ENCODE results near the gene ASB1. TPM values are rescaled to one million over a fixed set of nuclear protein-coding genes. Genes with fewer than 3 reads are reported as not detected.

ASB1 gene
- total RNA-seq, 1 experiment from 2014 or later: 46.0 TPM

- Histone ChIP-seq H4K5ac (ENCODE audit: insufficient read length, low read depth, low read length) (no peak overlapping the region), H3K56ac (ENCODE audit: insufficient read length, low read depth, low read length) (no peak overlapping the region), H2BK12ac (ENCODE audit: insufficient read length, low read depth, low read length) (no peak overlapping the region), H3K79me1 (ENCODE audit: insufficient read depth, low read depth, low read length, poor library complexity, severe bottlenecking) (no peaks in the 10 kb centered on the region), H3K9ac (ENCODE audit: extremely low read depth, insufficient read length, low read length) (no peak overlapping the region), H2BK120ac (ENCODE audit: low read depth, low read length, poor library complexity, severe bottlenecking) (no peak overlapping the region), H3K4me2 (ENCODE audit: insufficient read depth, insufficient read length, low read length) (no peak overlapping the region), H3K23me2 (ENCODE audit: insufficient read length, low read depth, low read length, poor library complexity, severe bottlenecking) (no peaks in the 10 kb centered on the region), H3K14ac (ENCODE audit: insufficient read depth, low read length) (no peak overlapping the region), H3K9me3 (ENCODE audit: control insufficient read depth, low read depth, low read length) (no peaks in the 10 kb centered on the region), H3K23ac (ENCODE audit: insufficient read length, low read depth, low read length) (no peak overlapping the region), H2BK20ac (ENCODE audit: low read depth, low read length, poor library complexity, severe bottlenecking) (no peak overlapping the region), H4K8ac (replicated peaks; ENCODE audit: insufficient read length, low read depth, low read length) (no peak overlapping the region), H4K91ac (ENCODE audit: insufficient read length, low read depth, low read length) (no peak overlapping the region), H2AFZ (ENCODE audit: low read length) (no peak overlapping the region), H2BK15ac (ENCODE audit: low read depth, low read length) (no peak overlapping the region), H3K27me3 (ENCODE audit: insufficient read depth, low read length) (no peaks in the 10 kb centered on the region), H3K4ac (ENCODE audit: low read depth, low read length) (no peak overlapping the region), H3T11ph (ENCODE audit: low read length) (no peak overlapping the region), H4K20me1 (ENCODE audit: control insufficient read depth, insufficient read depth, insufficient read length) (no peaks in the 10 kb centered on the region), H3K27ac (ENCODE audit: insufficient read length, low read depth, low read length) (no peak overlapping the region), H3K18ac (ENCODE audit: insufficient read length, low read depth, low read length) (no peak overlapping the region), H2BK5ac (ENCODE audit: insufficient read length, low read length) (no peak overlapping the region), H2AK5ac (ENCODE audit: insufficient read length, low read length) (no peak overlapping the region), H3K4me1 (ENCODE audit: insufficient read depth, low read length) (no peaks in the 10 kb centered on the region), H3K79me2 (ENCODE audit: insufficient read depth, low read length) (no peaks in the 10 kb centered on the region)
- no peak for TF ChIP-seq CTCF (conservative IDR thresholded peaks at IDR 0.05)
- Mint-ChIP-seq H3K9me3 (no peaks in the 10 kb centered on the region; a peak in 1 of 5 replicates), H3K27ac (peak overlapping the region in 2 of 3 experiments; percentile 85 to 92; a peak in 3 of 7 replicates), H3K4me1 (peaks cover 0 to 11% of the 10 kb centered on the region in 2 experiments; a peak in 2 of 4 replicates), H3K4me3 (no peak overlapping the region), H3K36me3 (ENCODE audit: insufficient read depth in 1 of 3, low read depth in 3 of 3) (peaks cover 0 to 4% (median 0%) of the 10 kb centered on the region in 3 experiments; a peak in 3 of 7 replicates), H3K27me3 (ENCODE audit: low read depth) (no peaks in the 10 kb centered on the region)
- DNase-seq: no peak
- WGBS (ENCODE audit: extremely low coverage, insufficient read length, low lambda C conversion rate): no CpG with 5 or more reads among the region's 6 CpGs
These were observed 28.1 kb upstream of the ASB1 start for GRCh38 chr2:238398577-238398976.
